A673 (cell line): ENCODE measurements around the gene FNDC10. TPM values are rescaled to one million over a fixed set of nuclear protein-coding genes. Genes with fewer than 3 reads are reported as not detected.

Experiments used
- BruUV-seq: library from RNA; stranded (reverse); fragments of 400-500 nt; replicated peaks from 2 replicates; lab custom pipeline; 2021; lab: Mats Ljungman, UMichigan
- CTCF ChIA-PET: fragments of 300-600 bp; sonication (Branson Sonifier 250); formaldehyde crosslinking; loops from one replicate; lab custom pipeline; 2022; ENCODE audit warnings: antibody characterized with exemption; lab: Charles Lee
- POLR2A ChIA-PET: fragments of 300-600 bp; sonication (Branson Sonifier 250); formaldehyde crosslinking; loops from one replicate; lab custom pipeline; 2022; ENCODE audit warnings: antibody characterized with exemption; ENCODE audit not compliant: low non-redundant PET; lab: Charles Lee
- DNase-seq: peaks from one replicate; pipeline ENCODE4 v3.0.0-alpha.2; 2015; ENCODE audit warnings: low spot score
- H3K27ac ChIP-seq: fragments of 200-600 bp; sonication (generic); 2 replicates; pipeline ENCODE4 v1.5.1; 2016; ENCODE audit warnings: mixed run types, low read depth, mild to moderate bottlenecking, mixed read lengths, antibody characterized with exemption, low read length; ENCODE audit not compliant: poor library complexity, severe bottlenecking
- H3K27me3 ChIP-seq: fragments of 200-600 bp; sonication (generic); replicated peaks from 2 replicates; pipeline ENCODE4 v1.6.1; 2017; ENCODE audit warnings: mixed run types, low read depth, mild to moderate bottlenecking, mixed read lengths, antibody characterized with exemption, low read length; ENCODE audit not compliant: insufficient read depth, poor library complexity
- H3K36me3 ChIP-seq: fragments of 200-600 bp; sonication (generic); 2 replicates; pipeline ENCODE4 v1.6.1; 2016; ENCODE audit warnings: mixed run types, mild to moderate bottlenecking, mixed read lengths, antibody characterized with exemption, low read length; ENCODE audit not compliant: insufficient read depth, poor library complexity, severe bottlenecking
- H3K4me1 ChIP-seq: fragments of 200-600 bp; sonication (generic); 2 replicates; pipeline ENCODE4 v1.6.1; 2017; ENCODE audit warnings: mixed run types, mild to moderate bottlenecking, mixed read lengths, antibody characterized with exemption, low read length; ENCODE audit not compliant: insufficient read depth, poor library complexity, severe bottlenecking
- H3K4me3 ChIP-seq: fragments of 200-600 bp; sonication (generic); 2 replicates; pipeline ENCODE4 v1.5.1; 2016; ENCODE audit warnings: low read depth, mixed run types, mild to moderate bottlenecking, mixed read lengths, low read length; ENCODE audit not compliant: poor library complexity, severe bottlenecking
- H3K9me3 ChIP-seq: fragments of 200-600 bp; sonication (generic); 2 replicates; pipeline ENCODE4 v1.6.1; 2016; ENCODE audit warnings: mixed run types, low read depth, mild to moderate bottlenecking, mixed read lengths, antibody characterized with exemption, low read length; ENCODE audit not compliant: poor library complexity, severe bottlenecking
- CTCF ChIP-seq: fragments of 300-800, 200-600 bp; sonication (generic); conservative IDR thresholded peaks from 2 replicates; pipeline ENCODE4 v1.5.1; 2017; ENCODE audit warnings: low read depth, mild to moderate bottlenecking, antibody characterized with exemption, low read length, moderate library complexity, mixed read lengths
- EZH2 ChIP-seq: fragments of 200-600 bp; sonication (generic); IDR thresholded peaks from 2 replicates; pipeline ENCODE4 v1.6.1; 2017; ENCODE audit warnings: borderline replicate concordance, low read depth, mild to moderate bottlenecking, mixed read lengths, antibody characterized with exemption, low read length; ENCODE audit not compliant: poor library complexity, severe bottlenecking
- intact Hi-C: fragments of 100-400 bp; cut with micrococcal nuclease; formaldehyde crosslinking; loops from one replicate; pipeline ENCODE4 v1.10.0; 2022; ENCODE audit not compliant: unreplicated experiment
- total RNA-seq: library from RNA; stranded (reverse); gene quantifications from 2 replicates; pipeline ENCODE4 v1.2.3, GENCODE V29; 2021

Gene FNDC10
- total RNA-seq, 1 experiment from 2014 or later = 1.7 TPM

GRCh38 chr1:1629430-1630190 is 29.7 kb upstream of the FNDC10 start:
- no peak for DNase-seq
- intact Hi-C loops = no loop called here
- H3K4me3 ChIP-seq = no peak overlapping the region
- BruUV-seq = no TSS peak
- H3K27me3 ChIP-seq = peaks cover 18% of the 10 kb centered on the region
- ChIA-PET CTCF (no interaction called here), POLR2A (no interaction called here)
- peaks cover 15% of the 10 kb centered on the region for H3K4me1 ChIP-seq
- TF ChIP-seq CTCF (no peak), EZH2 (no peak)
- H3K27ac ChIP-seq = no peak overlapping the region
- H3K36me3 ChIP-seq = no peaks in the 10 kb centered on the region
- no peaks in the 10 kb centered on the region for H3K9me3 ChIP-seq

GRCh38 chr1:1628754-1629429 is 29.0 kb upstream of the FNDC10 start:
- DNase-seq = no peak
- Histone ChIP-seq H3K36me3 (no peaks in the 10 kb centered on the region), H3K27ac (no peak overlapping the region), H3K9me3 (no peaks in the 10 kb centered on the region), H3K27me3 (peaks cover 18% of the 10 kb centered on the region), H3K4me3 (no peak overlapping the region), H3K4me1 (peaks cover 15% of the 10 kb centered on the region)
- ChIA-PET CTCF (no interaction called here), POLR2A (no interaction called here)
- no TSS peak for BruUV-seq
- intact Hi-C loops = no loop called here
- TF ChIP-seq CTCF = no peak
- no peak for TF ChIP-seq EZH2

- Histone ChIP-seq H3K4me1 (peaks cover 15% of the 10 kb centered on the region), H3K4me3 (no peak overlapping the region)
- POLR2A ChIA-PET = no interaction called here
Observed at GRCh38 chr1:1627829-1628753, 28.2 kb upstream of the FNDC10 start.

More at GRCh38 chr1:1627829-1628753, 28.2 kb upstream of the FNDC10 start:
- H3K9me3 ChIP-seq = no peaks in the 10 kb centered on the region
- CTCF ChIA-PET = no interaction called here
- H3K36me3 ChIP-seq = no peaks in the 10 kb centered on the region
- intact Hi-C loops = no loop called here
- BruUV-seq = no TSS peak
- no peak overlapping the region for H3K27ac ChIP-seq
- H3K27me3 ChIP-seq = peaks cover 18% of the 10 kb centered on the region
- DNase-seq = no peak
- no peak for TF ChIP-seq EZH2
- no peak for TF ChIP-seq CTCF
